ENCODE measurements around the gene EIF4B. TPM values are rescaled to one million over a fixed set of nuclear protein-coding genes. Genes with fewer than 3 reads are reported as not detected.

The EIF4B gene
- total RNA-seq, 1 donor from 2014 or later: 726 TPM

DNA sequence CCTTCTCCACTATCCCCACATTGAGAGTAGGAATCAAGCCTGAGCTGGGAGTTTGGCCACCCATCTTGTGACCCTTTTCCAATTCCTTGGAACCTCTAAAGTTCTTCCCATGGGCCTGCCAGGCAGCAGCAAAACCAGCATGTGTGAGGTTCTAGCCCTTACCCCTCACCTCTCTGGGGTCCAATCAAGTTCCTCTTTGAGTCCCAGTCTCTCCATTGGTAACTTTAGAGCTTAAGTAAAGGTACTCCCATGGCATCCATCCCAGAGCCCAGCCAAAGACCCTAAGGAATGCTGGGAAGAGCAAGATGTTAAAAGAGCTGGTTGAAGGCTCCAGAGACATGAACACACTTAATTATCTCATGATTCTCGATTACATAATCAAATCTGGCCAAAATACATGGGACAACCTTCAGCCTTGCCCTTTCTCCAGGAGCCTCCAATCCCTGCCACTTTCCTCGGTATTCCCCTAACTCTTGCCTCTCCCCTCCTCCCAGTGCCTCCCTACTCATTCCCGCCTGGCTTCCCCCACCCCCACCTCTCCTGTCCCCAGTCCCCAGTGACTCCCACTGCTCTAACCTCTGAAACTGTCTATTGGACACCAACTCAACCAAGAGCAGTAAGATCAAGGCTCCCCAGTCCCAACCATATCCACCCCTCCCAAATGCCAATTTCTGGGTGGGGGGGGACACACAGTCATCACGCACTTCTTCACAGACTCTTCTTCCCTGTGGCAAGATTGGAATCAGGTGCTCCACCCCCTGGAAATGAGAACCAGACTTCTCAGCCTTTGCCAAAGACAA, 38.8 kb downstream of the EIF4B start:
- peaks cover 28% of the 10 kb centered on the region for H3K36me3 Mint-ChIP-seq (ENCODE audit: low read depth)
- CTCF ChIA-PET: no interaction called here
- DNase-seq (no peak), ATAC-seq (ENCODE audit: low read depth) (no peak)
- H3K9me3 Mint-ChIP-seq: no peaks in the 10 kb centered on the region
- TF ChIP-seq, protein P1, sequence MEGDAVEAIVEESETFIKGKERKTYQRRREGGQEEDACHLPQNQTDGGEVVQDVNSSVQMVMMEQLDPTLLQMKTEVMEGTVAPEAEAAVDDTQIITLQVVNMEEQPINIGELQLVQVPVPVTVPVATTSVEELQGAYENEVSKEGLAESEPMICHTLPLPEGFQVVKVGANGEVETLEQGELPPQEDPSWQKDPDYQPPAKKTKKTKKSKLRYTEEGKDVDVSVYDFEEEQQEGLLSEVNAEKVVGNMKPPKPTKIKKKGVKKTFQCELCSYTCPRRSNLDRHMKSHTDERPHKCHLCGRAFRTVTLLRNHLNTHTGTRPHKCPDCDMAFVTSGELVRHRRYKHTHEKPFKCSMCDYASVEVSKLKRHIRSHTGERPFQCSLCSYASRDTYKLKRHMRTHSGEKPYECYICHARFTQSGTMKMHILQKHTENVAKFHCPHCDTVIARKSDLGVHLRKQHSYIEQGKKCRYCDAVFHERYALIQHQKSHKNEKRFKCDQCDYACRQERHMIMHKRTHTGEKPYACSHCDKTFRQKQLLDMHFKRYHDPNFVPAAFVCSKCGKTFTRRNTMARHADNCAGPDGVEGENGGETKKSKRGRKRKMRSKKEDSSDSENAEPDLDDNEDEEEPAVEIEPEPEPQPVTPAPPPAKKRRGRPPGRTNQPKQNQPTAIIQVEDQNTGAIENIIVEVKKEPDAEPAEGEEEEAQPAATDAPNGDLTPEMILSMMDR (IDR thresholded peaks at IDR 0.05): no peak
- no peak overlapping the region for H3K27ac Mint-ChIP-seq
- intact Hi-C loops (cut with micrococcal nuclease): loop anchor here (10.0 kb wide), 1 partner anchor 460 kb away; the partner anchor contains the start of genes NPFF and TARBP2
- POLR2A ChIA-PET: interaction anchor here (1.8 kb wide), 1 partner anchor 34 kb away, joined by 6 read pairs; the partner anchor contains the start of gene SPRYD3
- H3K27me3 Mint-ChIP-seq: no peaks in the 10 kb centered on the region
- H3K4me1 Mint-ChIP-seq: peaks cover 7% of the 10 kb centered on the region
- peak overlapping the region; percentile 20 for H3K4me3 Mint-ChIP-seq

DNA sequence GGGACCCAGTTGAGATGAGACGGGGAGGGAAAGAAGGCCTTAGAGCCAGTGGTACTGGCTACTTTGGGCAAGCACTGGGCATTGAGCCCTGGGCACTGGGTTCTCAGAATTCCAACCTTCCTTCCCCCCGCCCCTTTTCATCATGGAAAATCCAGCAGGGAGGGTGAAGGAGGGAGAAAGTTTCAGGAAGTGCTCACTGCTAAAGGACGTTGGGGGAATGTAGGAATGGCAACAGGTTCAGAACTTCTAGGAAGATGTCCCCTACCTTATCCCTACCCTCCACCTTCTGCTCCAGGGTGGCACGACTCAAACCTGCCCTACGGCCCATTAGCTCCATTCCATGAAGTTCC, 39.4 kb downstream of the EIF4B start:
- no peak for DNase-seq
- Mint-ChIP-seq H3K27me3 (no peaks in the 10 kb centered on the region), H3K27ac (no peak overlapping the region), H3K9me3 (no peaks in the 10 kb centered on the region), H3K36me3 (ENCODE audit: low read depth) (peaks cover 23% of the 10 kb centered on the region), H3K4me1 (peaks cover 8% of the 10 kb centered on the region), H3K4me3 (peak overlapping the region; percentile 94)
- intact Hi-C loops (cut with micrococcal nuclease): loop anchor here (2.0 to 10.0 kb wide), 2 partner anchors 39 to 459 kb away; partner anchors contain the start of genes EIF4B, NPFF and TARBP2
- ChIA-PET CTCF (no interaction called here), POLR2A (interaction anchor here (1.8 kb wide), 1 partner anchor 34 kb away, joined by 6 read pairs; the partner anchor contains the start of gene SPRYD3)
- no peak for ATAC-seq (ENCODE audit: low read depth)
- TF ChIP-seq, protein P1 (IDR thresholded peaks at IDR 0.05): no peak

DNA sequence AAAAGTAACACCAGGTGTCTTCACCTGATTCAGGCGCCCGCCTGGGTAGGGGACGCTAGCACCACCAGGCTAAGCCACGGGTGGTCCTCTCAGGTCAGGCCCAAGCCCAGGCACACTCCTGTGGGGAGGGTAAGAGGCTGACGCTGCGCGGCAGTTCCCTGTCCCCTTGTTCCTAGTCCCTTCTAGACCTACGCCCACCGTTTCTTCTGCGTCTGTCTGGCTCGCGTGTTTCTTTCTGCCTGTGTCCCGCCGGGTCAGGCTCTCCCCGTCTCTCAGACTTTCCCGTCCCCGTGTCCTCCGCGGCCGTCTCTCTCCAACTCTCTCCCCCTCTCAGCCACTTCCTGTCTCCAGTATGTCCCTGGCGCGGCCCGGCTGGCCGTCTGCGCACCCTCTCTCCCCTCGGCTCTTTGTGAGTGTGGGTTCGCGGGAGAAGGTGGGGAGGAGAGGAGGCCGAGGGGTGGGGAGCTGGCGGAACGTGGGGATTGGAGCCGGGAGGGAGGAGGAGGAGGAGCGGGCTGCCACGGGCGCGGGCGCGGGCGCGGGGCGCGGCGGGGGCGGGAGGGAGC, 40.5 kb downstream of the EIF4B start:
- H3K9me3 Mint-ChIP-seq: no peaks in the 10 kb centered on the region
- H3K4me3 Mint-ChIP-seq: peak overlapping the region; percentile 94
- H3K27ac Mint-ChIP-seq: peak overlapping the region; percentile 80
- CTCF ChIA-PET: interaction anchor here (1.1 to 1.4 kb wide), 2 partner anchors 14 to 33 kb away, joined by 3 to 4 read pairs; partner anchors contain the start of gene SPRYD3
- peaks cover 10% of the 10 kb centered on the region for H3K4me1 Mint-ChIP-seq
- H3K36me3 Mint-ChIP-seq (ENCODE audit: low read depth): peaks cover 16% of the 10 kb centered on the region
- ATAC-seq (ENCODE audit: low read depth) (peak; percentile 26), DNase-seq (peak; percentile 44)
- POLR2A ChIA-PET: interaction anchor here (2.1 kb wide), 2 partner anchors 33 to 40 kb away, joined by 11 to 19 read pairs; partner anchors contain the start of genes EIF4B and SPRYD3
- H3K27me3 Mint-ChIP-seq: no peaks in the 10 kb centered on the region
- TF ChIP-seq, protein P1 (IDR thresholded peaks at IDR 0.05): no peak
- intact Hi-C loops (cut with micrococcal nuclease): loop anchor here (2.0 to 10.0 kb wide), 2 partner anchors 40 to 458 kb away; partner anchors contain the start of genes EIF4B, NPFF and TARBP2

DNA sequence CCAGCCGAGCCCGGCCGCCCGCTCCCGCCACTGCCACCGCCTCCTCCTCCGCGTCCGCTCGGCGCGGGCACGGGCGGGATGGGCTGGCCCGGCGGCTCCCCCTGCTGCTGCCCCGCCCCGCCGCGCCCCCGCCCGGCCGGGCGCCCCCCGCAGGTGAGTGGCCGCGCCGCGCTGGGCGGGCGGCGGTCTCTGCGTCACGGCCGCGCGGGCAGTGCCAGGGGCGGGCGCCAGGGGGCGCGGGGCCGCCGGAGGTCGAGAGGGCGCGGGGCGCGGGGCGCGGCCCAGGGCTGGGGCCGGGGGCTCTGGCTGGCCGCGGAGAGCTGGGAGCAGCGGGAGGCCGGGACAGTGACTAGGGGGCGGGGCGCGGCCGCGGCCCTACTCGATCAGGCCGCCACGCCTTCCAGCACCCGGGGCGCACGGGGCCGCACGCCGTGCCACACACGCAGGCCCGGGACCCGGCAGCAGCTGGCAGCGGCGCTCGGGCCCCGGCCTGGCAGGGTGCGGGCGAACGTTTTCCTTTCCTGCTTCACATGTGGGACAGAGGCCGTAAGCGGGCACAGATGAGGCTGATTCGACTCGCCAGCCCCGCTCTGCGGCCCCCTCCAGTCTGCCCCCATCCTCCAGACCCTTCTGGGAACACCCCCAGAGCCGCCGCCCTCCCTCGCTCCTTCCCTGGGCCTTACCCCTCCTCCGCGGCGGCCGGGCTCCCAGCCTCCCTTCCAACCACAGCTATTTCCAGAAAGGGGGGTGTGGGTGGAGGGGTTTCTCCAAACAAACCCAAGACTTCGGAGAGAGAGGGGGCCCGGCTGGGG, 41.2 kb downstream of the EIF4B start:
- Mint-ChIP-seq H3K9me3 (no peaks in the 10 kb centered on the region), H3K36me3 (ENCODE audit: low read depth) (peaks cover 10% of the 10 kb centered on the region), H3K4me3 (peak overlapping the region; percentile 64), H3K27ac (peak overlapping the region; percentile 24), H3K27me3 (no peaks in the 10 kb centered on the region), H3K4me1 (peaks cover 10% of the 10 kb centered on the region)
- TF ChIP-seq, protein P1 (IDR thresholded peaks at IDR 0.05): no peak
- intact Hi-C loops (cut with micrococcal nuclease): loop anchor here (2.0 to 10.0 kb wide), 2 partner anchors 41 to 457 kb away; partner anchors contain the start of genes EIF4B, NPFF and TARBP2
- ATAC-seq (ENCODE audit: low read depth) (peak; percentile 86), DNase-seq (peak; percentile 80)
- ChIA-PET CTCF (interaction anchor here (1.1 to 1.4 kb wide), 3 partner anchors 13 to 32 kb away, joined by 3 to 5 read pairs (median 4); partner anchors contain the start of gene SPRYD3), POLR2A (interaction anchor here (1.2 to 2.1 kb wide), 3 partner anchors 8 to 41 kb away, joined by 4 to 19 read pairs (median 11); partner anchors contain the start of genes EIF4B and SPRYD3)
